ENCODE data around the gene PGS1.

The PGS1 gene

DNA sequence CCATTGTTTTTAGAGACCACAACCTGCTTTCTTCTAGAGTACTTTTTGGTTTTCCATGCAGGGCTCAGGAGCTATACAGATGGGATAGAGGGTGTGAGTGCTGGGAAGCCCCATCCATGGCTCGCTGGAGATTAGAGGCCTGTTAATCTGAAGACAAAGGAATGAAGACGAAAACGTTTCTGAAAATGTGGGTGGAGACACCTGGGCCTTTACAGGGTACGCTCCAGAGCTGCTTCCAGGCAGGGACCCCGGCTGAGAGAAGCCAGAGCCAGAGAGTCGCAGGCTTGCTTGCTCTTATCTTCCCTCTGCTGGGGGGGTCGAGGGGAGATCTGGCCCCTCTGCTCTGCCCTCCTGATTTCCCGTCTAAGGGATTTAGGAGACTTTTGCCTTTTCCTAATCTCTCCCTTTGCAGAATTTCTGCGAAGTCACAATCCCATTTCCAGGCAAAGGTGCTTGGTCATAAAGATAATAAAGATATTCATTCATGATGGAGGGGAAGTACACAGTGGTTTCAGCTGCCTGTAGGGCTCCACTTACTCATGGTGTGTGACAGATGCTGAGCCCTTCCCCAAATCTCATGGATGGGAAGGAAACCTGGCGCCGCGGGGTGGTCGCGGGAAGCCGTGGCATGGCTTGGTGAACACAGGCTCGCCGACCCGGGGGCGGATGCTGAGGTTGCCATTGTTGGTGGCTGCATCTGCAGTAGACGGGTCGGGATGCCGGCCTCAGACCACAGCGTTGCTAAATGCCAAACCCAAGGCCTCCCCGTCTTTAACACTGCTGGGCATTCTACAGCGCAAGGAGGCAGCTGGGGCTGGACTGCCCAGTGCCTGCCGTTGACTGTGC, 13.8 kb upstream of the PGS1 start:
- DNase-seq (ENCODE audit: low read depth): no peak

DNA sequence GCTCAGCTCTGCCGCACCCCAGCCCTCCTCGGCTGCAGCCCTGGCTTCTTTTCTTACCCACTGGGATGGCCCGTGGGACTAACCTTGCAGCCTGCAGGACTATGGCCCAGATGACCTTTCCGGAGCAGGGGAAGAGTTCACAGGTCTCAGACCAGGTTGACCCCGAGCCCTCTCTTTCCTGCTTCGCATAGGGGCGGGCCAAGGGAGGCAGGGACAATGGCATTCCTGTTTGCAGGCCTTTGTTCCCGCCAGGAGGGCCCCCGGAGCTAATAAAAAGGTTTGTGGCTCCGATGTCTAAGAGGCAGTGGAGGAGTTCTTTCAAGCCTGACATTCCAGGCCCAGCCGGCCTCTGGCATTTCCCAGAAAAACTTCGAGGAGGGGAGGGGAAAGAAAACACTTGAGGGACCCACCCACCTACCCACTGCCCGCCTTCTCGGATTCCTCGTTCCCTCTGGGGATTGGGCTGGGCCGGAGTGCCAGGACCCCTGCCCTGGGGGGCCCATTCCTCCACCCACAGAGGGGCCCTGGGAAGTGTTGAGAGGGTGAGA, 12.8 kb upstream of the PGS1 start:
- no peak for DNase-seq (ENCODE audit: low read depth)

DNA sequence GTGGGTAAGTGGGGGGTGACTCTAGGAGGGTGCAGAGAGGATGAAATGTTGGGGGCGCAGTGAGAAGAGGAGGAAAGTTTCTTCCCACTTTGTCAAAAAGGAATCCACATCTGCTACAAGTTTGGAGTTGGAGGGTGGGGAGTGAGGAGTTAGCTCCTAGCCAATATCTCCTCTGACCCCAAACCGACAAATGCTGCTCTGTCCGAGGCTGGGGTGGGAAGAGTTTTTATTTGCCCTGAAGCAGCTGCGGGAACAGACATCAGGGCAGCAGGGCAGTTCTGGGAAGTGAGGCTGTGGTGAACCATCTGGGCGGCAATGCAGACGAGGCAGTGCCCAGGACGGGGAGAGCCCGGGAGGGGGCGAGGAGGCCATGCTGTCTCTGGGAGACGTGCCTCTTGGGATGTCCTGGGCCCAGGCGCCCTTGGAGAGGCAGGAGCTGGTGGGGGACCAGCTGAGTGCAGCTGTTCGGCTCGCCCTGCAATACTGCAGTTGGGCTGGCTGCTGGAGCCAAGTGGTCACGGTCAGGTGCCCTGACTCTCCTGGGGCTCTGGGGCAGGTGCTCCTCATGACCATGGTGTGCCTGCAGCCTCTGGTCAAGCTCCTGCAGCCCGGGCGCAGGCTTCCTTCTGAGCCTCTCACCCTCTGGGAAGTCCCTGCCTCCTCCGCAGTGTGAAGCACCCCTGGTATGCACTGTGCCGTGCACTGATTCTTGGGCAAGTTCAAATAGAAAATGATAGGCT, 12.2 kb upstream of the PGS1 start:
- no peak for DNase-seq (ENCODE audit: low read depth)

DNA sequence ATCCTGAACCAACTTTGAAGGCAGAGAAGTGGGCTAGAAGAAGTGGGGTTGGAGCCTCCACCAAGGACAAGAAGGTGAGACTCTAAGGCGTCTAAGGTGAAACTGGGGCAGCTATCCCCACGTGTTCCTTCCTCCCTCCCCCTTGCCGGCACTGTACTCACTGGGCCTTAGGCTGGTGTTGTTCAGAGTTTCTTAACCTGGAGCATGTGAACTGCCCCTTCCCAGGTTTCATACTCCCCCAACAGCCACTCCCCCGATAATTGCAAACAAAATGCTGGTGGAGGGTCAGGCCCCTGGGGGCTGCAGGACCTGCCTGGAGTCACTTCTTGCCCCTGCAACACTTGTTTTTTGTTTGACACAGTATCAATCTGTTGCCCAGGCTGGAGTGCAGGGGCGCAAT, 11.3 kb upstream of the PGS1 start:
- no peak for DNase-seq (ENCODE audit: low read depth)

DNA sequence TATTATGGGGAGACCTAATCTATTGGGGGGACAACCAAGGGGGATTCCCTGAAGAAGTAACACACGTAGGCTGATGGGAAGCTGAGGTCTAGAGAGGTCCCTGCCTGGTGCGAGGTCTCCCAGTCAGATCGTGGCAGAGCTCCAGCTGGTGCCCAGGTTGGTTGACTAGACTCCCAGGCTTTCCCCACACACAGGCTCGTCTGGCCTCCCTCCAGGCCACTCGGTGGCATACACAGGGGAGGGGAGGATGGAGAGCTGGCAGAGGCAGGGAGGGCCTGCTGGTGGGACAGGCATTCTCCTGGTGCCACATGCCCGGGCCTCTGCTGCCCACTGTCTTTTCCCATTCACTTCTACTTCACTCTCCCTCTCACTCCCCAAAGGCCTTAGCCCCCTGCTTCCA, 10.1 kb upstream of the PGS1 start:
- no peak for DNase-seq (ENCODE audit: low read depth)

DNA sequence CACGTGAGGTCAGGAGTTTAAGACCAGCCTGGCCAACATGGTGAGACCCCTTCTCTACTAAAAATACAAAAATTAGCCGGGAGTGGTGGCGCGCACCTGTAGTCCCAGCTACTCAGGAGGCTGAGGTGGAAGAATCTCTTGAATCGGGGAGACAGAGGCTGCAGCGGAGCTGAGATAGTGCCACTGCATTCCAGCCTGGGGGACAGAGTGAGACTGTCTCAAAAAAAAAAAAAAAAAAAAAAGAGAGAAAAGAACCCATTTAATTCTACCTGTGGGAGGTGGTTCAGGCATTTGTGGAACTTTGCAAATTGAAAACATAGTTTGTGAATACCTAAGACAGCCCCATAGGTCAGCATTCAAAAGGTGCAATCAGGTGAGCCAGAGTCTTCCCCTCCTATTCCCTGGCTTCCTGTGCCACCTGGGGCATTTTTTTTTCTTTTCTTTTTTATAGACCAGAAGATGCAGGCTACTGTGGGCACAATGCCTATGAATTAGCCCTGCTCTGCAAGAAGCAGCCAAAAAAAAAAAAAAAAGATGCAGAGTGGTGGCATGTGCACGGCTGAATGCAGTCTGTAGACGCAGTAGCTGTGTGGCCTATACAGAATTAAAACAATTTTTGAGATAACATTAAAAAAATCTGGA, 9.5 kb upstream of the PGS1 start:
- no peak for DNase-seq (ENCODE audit: low read depth)

DNA sequence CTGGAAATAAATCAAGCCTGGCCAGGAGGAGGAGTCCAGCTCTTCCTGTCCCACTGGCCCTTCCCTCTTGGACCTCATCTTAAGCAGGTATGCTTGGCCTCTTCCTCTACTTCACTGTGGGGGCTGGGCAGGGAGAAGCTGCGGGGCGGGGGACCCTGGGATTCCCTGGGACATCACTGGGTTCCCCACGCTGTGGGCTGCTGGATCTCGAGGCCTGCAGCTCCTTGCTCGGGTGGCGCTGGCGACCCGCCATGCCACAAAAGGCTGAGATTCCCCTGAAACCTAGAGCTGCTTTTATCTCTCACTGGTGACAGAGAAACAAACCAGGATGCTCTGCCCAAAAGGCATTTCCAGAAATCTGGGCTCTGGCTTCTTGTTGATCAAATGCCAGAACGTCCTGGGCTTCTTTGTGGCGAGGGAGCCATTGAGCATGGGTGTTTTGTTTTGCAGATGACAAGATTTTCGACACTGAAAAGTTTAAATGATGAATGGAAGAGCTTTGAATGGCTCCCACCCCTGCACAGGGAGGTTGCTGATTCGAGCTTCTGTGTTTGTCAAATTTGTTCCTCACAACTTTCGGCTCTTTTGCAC, 8.6 kb upstream of the PGS1 start:
- DNase-seq (ENCODE audit: low read depth): no peak

DNA sequence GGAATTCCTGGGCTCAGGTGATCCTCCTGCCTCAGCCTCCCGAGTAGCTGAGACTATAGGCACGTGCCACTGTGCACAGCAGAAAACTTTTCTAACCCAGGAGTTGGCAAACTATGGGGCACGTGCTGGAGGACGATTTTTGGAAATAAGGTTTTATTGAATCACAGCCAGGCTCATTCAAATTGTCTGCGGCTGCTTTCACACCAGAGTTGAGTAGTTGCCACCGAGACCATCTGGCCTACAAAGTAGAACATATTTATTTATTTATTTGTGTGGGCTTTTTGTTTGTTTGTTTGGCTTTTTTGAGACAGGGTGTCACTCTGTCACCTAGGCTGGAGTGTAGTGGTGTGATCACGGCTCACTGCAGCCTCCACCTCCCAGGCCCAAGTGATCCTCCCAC, 7.4 kb upstream of the PGS1 start:
- DNase-seq (ENCODE audit: low read depth): no peak

DNA sequence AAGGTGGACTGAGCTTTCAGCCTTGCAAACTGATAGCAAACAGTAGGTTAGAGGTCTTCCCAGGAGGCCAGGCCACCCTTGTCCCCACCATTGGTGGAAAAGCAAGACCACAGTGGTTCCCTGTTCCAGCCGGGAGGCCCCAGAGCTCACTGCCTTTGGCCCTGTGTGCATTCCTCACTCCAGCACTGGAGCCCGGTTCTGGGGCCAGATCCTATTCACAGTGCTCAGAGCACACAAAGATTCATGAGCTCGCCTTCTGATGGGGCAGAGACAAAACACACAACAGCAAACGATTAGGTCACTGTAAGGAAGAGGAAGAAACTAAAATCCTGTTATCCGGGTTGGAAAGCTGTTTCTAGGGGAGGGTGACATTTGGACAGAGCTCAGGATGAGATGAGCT, 5.6 kb upstream of the PGS1 start:
- DNase-seq (ENCODE audit: low read depth): no peak

DNA sequence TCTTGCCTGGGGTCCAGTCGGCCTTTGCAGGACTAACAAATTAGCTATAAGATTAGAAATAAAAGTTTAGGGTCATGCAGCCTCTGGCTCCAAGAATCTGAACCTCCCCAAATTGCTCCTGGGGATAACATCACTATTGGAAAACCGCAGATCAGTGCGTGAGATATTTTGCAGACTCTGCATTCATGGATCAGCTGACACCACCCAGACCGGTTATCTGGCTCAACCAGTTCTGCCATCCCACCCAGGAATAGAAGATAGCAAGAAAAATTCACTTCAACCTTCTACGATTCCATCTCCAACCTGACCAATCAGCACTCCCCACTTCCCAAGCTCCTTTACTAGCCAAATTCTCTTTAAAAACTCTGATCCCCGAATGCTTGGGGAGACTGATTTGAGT, 4.3 kb upstream of the PGS1 start:
- no peak for DNase-seq (ENCODE audit: low read depth)

DNA sequence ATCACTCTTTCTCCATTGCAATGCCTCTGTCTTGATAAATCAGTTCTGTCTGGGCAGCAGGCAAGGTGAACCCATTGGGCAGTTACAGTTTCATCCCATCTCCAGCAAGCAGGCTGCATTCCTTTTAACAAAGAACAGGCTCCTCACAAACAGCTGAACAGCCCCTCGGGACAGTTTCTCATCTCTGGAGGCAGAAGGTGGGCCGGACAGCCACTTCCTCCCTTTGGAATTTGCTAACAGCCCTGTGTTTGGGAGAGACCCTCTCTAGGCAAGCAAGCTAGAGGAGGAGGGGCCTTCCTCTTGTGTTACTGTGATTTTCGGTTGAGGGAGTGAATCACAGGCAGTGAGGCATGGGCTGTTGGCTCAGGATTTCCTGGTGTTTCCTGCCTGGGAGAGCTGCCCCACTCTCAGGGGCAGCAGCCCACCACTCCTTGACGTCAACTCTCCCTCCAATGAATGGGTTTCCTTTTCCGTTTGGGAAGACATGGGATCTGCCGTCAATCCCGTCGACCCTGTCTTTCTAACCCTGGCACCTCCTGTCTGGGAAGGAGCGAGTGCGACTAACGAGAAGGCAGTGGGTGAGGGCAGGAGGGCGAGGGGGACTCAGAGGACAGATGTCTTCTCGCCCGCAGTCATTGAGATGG, 3.7 kb upstream of the PGS1 start:
- no peak for DNase-seq (ENCODE audit: low read depth)

DNA sequence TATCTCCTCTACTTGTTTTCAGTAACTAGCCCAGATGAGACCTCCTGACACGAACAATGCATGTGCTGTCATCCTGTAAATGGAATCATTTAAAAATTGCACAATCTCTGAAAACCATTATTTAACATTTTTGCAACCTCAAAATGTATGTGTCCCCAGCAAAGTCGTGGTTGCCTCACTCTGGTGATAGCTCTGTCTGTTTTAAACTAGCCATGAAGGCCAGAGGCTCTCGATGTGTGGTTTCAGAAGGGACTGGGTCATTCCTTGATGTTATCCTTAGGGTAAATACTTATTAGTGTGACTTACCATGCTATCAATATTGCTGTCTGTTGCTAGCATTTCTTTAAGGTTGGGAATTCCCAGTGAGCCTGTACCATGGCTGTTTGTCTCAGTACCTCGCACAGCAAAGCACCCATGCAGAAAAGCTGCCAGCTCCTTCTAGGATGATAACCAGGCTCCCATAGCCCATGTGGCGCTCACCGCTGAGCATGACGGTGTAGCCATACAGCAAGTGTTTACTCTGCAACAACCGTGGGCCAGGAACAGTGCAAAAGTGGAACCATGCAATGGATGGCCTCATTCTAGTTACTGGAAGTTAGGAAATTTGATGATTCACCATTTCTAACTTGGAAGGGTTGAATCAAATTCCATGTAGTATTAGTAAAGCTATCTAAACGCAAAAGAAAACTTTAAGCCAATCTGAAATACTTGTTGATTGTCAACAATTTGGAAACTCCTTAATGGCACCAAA, 2.9 kb upstream of the PGS1 start:
- DNase-seq (ENCODE audit: low read depth): no peak

DNA sequence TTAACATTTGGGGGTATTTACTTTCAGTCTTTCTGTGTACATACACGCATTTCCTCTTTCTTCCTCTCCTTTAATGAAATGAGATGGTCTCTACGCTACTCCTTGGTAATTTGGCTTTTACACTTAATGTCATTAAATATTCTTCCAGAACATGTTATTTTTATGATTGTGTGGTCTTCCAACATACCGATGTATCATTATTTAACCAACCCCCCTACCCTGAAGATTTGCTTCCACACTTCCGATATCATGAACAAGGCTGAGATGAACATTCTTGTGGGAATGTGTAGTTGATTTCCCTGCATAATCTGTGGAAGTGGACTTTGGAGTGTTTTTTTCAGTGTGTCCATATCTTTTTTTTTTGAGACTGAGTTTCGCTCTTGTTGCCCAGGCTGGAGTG, 2.3 kb upstream of the PGS1 start:
- no peak for DNase-seq (ENCODE audit: low read depth)

DNA sequence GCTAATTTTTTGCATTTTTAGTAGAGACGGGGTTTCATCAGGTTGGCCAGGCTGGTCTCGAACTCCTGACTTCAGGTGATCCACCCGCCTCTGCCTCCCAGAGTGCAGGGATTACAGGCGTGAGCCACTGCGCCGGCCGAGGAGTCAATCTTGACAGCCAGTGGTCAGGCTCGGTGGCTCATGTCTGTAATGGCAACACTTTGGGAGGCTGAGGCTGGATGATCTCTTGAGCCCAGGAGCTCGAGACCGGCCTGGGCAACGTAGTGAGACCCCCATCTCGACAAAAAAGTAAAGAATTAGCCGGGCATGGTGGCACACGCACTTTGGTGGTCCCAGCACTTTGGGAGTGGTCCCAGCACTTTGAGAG, 608 bp upstream of the PGS1 start:
- no peak for DNase-seq (ENCODE audit: low read depth)

DNA sequence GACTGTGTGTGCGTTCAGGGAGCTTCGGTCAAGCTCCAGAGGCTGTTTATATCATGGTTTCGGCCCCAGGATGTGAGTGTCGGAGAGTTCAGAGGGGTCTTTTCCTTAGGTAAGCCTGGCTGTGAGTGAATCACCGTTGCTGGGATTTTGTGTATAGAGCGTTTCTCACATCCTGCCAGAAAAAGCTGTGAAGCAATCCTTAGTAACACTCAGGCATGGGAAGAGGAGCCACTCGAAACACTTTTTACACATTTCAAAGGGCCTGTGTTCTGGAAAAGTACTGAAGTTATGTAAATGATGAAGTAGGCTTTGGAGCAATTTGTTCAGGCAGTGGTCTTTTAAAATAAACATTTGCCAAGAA, 662 bp downstream of the PGS1 start:
- no peak for DNase-seq (ENCODE audit: low read depth)

DNA sequence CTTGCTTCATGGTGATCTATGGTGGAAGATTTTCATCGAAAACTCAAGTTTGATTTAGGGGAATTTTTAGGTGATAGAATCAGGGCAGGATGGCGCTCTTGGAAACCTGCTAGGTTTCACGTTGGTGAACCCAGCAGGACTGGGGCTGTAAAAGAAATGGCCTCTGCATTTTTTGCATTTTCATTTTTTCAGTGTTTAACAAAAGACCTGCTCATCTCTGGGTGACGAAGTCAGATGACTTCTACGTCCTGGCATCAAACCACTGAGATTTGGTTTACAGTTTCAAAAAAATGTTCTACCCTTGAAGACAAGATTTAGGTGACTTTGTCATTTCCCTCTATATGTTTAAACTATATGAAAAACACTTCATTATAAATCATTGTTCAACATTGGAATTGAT, 1.9 kb downstream of the PGS1 start:
- no peak for DNase-seq (ENCODE audit: low read depth)

DNA sequence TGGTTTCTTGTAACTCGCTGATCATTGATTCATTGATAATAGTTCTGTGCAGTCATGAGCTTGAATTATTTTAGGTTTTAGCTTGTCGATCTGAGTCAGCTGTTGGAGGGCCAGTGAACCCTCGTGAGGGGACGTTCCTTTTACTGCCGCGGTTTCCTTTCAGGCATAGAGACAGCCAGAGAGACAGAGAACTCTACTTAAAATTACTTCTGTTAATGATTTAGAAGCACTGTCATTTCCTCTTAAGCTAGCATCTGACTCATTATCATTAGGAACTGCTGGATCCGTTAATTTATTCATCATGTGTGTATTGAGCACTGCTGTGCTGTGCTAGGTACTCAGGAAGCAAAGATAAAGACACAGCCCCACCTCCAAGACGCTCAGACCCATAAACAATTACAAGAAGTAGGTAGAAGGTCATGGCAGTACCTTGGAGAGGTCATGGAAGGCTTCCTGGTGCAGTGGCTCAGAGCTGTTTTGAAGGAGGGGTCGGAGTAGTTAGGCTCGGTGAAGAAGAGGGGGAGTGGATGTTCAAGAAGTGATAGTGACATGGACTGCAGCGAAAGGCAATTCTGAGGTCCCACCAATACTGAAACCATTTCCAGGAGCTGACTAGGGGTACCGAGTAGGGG, 3.3 kb downstream of the PGS1 start:
- no peak for DNase-seq (ENCODE audit: low read depth)

DNA sequence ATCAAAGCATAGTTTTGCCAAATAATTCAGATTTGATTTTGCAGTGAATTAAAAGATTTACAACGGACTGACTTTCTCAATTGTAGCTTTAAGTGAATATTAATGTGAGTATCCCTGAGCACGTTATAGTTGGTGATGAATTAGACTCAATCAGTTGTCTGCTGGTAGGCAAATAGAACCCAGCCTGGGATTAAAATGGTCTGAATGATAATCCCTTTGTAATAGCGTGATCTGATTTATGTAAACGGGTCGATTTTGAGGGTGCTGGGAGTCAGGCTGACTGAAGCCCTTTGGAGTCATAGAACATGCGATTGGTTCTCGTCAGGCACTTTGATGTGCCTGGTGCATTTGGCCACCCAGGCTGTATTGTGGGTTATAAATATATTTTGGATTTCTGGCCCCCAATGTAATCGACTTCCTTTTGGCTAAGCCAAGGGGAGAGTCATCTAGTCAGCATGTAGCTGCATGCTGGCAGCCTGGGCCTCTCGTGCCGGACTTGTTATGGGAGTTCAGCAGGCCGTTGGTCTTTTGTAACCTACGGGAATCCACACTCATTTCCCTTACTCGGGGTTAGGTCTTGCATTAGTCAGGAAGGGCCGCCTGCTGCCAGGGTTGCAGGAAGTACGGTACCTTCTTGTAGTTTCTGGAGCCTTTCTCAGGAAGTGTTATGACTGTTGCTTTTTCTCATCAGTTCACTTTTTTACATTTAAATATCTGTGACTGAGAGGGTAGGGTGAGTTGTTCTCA, 5.4 kb downstream of the PGS1 start:
- DNase-seq (ENCODE audit: low read depth): no peak

DNA sequence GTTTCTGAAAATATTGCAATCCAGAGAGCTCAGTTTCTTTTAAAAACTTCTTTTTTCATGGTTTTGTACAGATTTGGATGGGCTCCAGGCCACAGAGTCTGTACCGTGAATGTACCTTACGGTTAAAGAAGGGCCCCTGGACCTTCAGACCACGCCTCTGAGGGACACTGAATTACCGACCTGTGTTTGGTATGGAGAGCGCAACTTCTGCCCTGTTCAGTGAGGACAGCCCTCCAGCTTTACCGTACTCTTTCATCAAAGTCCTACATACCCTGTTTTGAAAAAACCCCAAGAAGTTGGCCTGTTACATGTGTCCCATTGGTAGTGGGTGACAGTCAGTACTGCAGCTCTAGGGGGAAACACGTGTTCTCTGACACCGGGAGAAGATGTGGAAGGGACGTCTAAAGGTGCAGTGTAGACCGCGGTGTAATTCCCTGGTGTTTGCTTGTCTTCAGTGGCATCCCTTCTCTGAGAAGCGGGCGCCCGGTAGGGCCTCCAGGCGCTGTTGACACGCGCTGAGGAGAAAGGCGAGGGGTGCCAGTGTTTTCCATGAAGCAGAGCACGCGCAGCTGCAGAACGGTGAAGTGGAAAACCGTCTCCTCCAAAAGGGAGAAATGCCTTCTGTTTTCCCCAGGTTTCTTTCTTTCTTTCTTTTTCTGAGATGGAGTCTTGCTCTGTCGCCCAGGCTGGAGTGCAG, 6.2 kb downstream of the PGS1 start:
- DNase-seq (ENCODE audit: low read depth): no peak

Data from T follicular helper cell (primary cell).